Measurements from ENCODE around the gene EFCAB13. TPM values are rescaled to one million over a fixed set of nuclear protein-coding genes. Genes with fewer than 3 reads are reported as not detected.

The EFCAB13 gene
- total and polyA plus RNA-seq, 2 donors (not counting 1 experiment from before 2014, with no cell fraction given) = 1.3 to 9.2 TPM

DNA sequence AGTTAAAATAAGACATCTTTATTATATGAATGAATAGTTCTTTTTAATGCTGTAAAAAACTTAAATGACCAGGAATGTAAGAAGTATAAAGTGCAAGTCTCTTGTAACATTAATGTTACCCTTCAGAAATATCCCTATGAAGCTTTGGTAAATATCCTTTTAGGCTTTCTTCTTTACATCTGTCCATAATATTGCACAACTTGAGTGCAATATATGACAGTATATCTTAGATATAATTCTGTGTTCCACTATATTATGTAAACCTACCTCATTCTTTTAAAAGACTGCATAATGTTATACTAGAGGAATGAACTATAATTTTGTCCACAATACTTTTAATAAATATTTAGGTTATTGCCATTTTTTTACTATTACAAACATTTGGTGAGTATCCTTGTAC is 81.1 kb downstream of the EFCAB13 start:
- Histone ChIP-seq H3K79me2 (ENCODE audit: control insufficient read depth, insufficient read depth, low read length) (no peaks in the 10 kb centered on the region), H3K9me3 (ENCODE audit: control insufficient read depth, insufficient read depth, low read depth, low read length) (no peaks in the 10 kb centered on the region), H3K27ac (ENCODE audit: insufficient read depth, low read length) (no peak overlapping the region), H3K4me1 (ENCODE audit: control insufficient read depth, extremely low read depth, insufficient read depth, low read length) (no peaks in the 10 kb centered on the region), H3K4me3 (replicated peaks in 1 of 4; ENCODE audit: control extremely low read depth in 1 of 4, insufficient read depth in 1 of 4, low read depth in 3 of 4, low read length in 4 of 4) (no peak overlapping the region), H3K4me2 (ENCODE audit: extremely low read depth, insufficient read depth, low read length) (no peak overlapping the region), H3K36me3 (ENCODE audit: control insufficient read depth, insufficient read depth, low read length) (no peaks in the 10 kb centered on the region), H2AFZ (ENCODE audit: low read length) (no peak overlapping the region), H3K9ac (ENCODE audit: insufficient read depth, low read length) (no peak overlapping the region), H3K27me3 (ENCODE audit: control insufficient read depth, insufficient read depth, low read length) (no peaks in the 10 kb centered on the region), H4K20me1 (ENCODE audit: control insufficient read depth, extremely low read depth, insufficient read depth, low read length) (no peaks in the 10 kb centered on the region)
- TF ChIP-seq CTCF (conservative IDR thresholded peaks at IDR 0.05 in 1 of 2, IDR thresholded peaks at IDR 0.05 in 1 of 2; ENCODE audit: low read depth in 1 of 2, low read length in 2 of 2) (no peak), EZH2 (IDR thresholded peaks at IDR 0.05; ENCODE audit: low read length, missing control alignments) (no peak)
- DNase-seq (ENCODE audit: low read depth in 2 of 2) = no peak

DNA sequence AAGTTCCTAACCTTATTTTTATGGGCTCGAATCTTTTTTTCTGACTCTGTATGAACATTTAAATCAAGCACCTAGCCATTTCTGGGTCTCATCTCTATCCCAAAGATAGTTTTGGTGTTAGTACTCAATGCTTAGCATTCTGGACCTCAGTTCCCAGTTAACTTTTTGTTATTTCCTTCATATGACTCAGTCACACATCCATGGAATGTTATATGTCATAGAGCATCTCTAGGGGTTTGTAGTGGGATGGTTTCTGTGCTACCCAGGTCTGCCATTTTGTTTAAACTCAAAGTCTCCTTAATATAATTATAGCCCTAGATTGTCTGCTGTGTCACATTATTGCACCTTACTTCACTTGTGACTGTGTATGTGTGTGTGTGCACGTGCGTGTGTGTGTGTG is 90.1 kb downstream of the EFCAB13 start:
- TF ChIP-seq CTCF (conservative IDR thresholded peaks at IDR 0.05 in 1 of 2, IDR thresholded peaks at IDR 0.05 in 1 of 2; ENCODE audit: low read depth in 1 of 2, low read length in 2 of 2) (no peak), EZH2 (IDR thresholded peaks at IDR 0.05; ENCODE audit: low read length, missing control alignments) (no peak)
- DNase-seq (ENCODE audit: low read depth in 2 of 2) = no peak
- H2AFZ ChIP-seq (ENCODE audit: low read length) = no peak overlapping the region
- no peaks in the 10 kb centered on the region for H3K4me1 ChIP-seq (ENCODE audit: control insufficient read depth, extremely low read depth, insufficient read depth, low read length)
- no peaks in the 10 kb centered on the region for H3K27me3 ChIP-seq (ENCODE audit: control insufficient read depth, insufficient read depth, low read length)
- H3K9me3 ChIP-seq (ENCODE audit: control insufficient read depth, insufficient read depth, low read depth, low read length) = no peaks in the 10 kb centered on the region
- no peak overlapping the region for H3K4me2 ChIP-seq (ENCODE audit: extremely low read depth, insufficient read depth, low read length)
- H4K20me1 ChIP-seq (ENCODE audit: control insufficient read depth, extremely low read depth, insufficient read depth, low read length) = no peaks in the 10 kb centered on the region
- no peaks in the 10 kb centered on the region for H3K36me3 ChIP-seq (ENCODE audit: control insufficient read depth, insufficient read depth, low read length)
- H3K79me2 ChIP-seq (ENCODE audit: control insufficient read depth, insufficient read depth, low read length) = no peaks in the 10 kb centered on the region
- H3K4me3 ChIP-seq (replicated peaks in 1 of 4; ENCODE audit: control extremely low read depth in 1 of 4, insufficient read depth in 1 of 4, low read depth in 3 of 4, low read length in 4 of 4) = no peak overlapping the region
- no peak overlapping the region for H3K9ac ChIP-seq (ENCODE audit: insufficient read depth, low read length)
- no peak overlapping the region for H3K27ac ChIP-seq (ENCODE audit: insufficient read depth, low read length)

DNA sequence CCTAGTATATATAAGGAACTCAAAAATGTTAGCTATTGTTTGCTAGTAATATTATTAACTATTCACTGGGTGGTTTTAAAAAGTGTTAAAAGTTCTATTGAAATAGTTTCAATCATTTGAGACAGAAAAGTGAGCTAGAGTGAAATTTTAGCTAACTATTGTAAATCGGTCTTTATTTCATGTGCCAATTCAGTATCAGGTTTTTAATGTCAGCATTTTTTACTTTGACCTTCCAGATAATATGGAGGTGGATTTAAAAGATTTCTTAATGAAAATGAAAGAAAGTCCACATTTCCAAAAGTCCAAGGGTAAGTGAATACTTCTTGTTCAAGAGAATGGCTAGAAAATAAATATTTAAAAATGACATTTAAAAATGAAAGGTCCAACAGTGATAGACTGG is 90.9 kb downstream of the EFCAB13 start:
- DNase-seq (ENCODE audit: low read depth in 2 of 2) = no peak
- H3K9me3 ChIP-seq (ENCODE audit: control insufficient read depth, insufficient read depth, low read depth, low read length) = no peaks in the 10 kb centered on the region
- H3K27ac ChIP-seq (ENCODE audit: insufficient read depth, low read length) = no peak overlapping the region
- H3K4me2 ChIP-seq (ENCODE audit: extremely low read depth, insufficient read depth, low read length) = no peak overlapping the region
- no peak overlapping the region for H2AFZ ChIP-seq (ENCODE audit: low read length)
- no peaks in the 10 kb centered on the region for H3K27me3 ChIP-seq (ENCODE audit: control insufficient read depth, insufficient read depth, low read length)
- H3K79me2 ChIP-seq (ENCODE audit: control insufficient read depth, insufficient read depth, low read length) = no peaks in the 10 kb centered on the region
- TF ChIP-seq CTCF (conservative IDR thresholded peaks at IDR 0.05 in 1 of 2, IDR thresholded peaks at IDR 0.05 in 1 of 2; ENCODE audit: low read depth in 1 of 2, low read length in 2 of 2) (no peak), EZH2 (IDR thresholded peaks at IDR 0.05; ENCODE audit: low read length, missing control alignments) (no peak)
- H3K4me1 ChIP-seq (ENCODE audit: control insufficient read depth, extremely low read depth, insufficient read depth, low read length) = no peaks in the 10 kb centered on the region
- H3K36me3 ChIP-seq (ENCODE audit: control insufficient read depth, insufficient read depth, low read length) = no peaks in the 10 kb centered on the region
- no peak overlapping the region for H3K9ac ChIP-seq (ENCODE audit: insufficient read depth, low read length)
- no peaks in the 10 kb centered on the region for H4K20me1 ChIP-seq (ENCODE audit: control insufficient read depth, extremely low read depth, insufficient read depth, low read length)
- no peak overlapping the region for H3K4me3 ChIP-seq (replicated peaks in 1 of 4; ENCODE audit: control extremely low read depth in 1 of 4, insufficient read depth in 1 of 4, low read depth in 3 of 4, low read length in 4 of 4)

Data from fibroblast of lung (primary cell).